Measurements from ENCODE around the gene ERCC8.

- TF ChIP-seq, protein P1, sequence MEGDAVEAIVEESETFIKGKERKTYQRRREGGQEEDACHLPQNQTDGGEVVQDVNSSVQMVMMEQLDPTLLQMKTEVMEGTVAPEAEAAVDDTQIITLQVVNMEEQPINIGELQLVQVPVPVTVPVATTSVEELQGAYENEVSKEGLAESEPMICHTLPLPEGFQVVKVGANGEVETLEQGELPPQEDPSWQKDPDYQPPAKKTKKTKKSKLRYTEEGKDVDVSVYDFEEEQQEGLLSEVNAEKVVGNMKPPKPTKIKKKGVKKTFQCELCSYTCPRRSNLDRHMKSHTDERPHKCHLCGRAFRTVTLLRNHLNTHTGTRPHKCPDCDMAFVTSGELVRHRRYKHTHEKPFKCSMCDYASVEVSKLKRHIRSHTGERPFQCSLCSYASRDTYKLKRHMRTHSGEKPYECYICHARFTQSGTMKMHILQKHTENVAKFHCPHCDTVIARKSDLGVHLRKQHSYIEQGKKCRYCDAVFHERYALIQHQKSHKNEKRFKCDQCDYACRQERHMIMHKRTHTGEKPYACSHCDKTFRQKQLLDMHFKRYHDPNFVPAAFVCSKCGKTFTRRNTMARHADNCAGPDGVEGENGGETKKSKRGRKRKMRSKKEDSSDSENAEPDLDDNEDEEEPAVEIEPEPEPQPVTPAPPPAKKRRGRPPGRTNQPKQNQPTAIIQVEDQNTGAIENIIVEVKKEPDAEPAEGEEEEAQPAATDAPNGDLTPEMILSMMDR (conservative IDR thresholded peaks at IDR 0.05; ENCODE audit: low read depth, low read length) = no peak
- TF ChIP-seq EZH2 (IDR thresholded peaks at IDR 0.05; ENCODE audit: borderline replicate concordance, low read depth, low read length, poor library complexity, severe bottlenecking) = no peak
These were observed 103.5 kb downstream of the ERCC8 start for GRCh38 chr5:60841361-60841760.
